GM21390 (cell line): ENCODE measurements around the gene ZFP91.

Experiments used
- ATAC-seq: cut with Tn5 transposase; IDR thresholded peaks from one replicate; pipeline ENCODE4 v1.9.1; 2021; ENCODE audit not compliant: unreplicated experiment

The ZFP91 gene

DNA sequence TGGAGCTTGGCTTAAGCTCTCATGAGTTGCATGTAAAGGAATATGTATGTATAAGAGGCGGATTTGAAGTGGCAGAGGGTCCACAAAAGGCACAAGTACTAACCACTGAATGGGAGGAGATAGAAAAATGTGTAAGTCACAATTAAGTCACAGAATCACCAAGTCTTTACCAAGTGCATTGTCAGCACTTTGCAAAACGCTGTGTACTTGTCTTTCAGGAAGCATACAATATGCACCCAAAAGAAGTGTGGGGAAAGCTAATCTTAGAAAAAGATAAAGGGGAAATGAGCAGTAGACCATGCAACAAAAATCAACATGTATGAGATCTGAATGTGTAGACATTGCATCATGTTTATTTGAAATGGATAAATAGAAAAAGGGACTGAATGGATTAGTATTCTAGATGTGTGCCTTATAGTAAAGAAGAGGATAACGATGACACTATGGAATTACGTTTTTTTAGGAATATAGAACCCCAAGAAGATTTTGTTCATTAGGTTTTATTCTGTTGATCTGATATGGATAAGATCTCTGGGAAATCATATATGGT, 48.1 kb downstream of the ZFP91 start:
- no peak for ATAC-seq

DNA sequence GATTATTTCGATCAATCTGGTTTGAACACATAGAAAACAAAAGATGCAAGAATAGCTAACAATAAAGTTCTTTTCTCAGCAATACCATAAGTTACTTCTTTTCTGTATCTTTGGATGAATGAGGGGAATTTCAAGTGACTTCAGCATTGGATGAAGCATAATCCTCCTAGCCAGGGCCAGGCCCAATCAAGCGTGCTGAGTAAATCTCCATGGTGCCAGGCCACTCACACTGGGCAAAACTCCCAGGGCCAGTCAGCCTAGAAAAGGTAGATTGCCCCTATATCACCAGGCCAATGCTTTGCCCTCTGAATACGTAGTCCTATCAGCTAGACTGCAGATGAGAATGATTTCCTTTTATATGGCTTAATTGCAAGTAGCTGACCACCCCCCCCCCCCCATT, 49.6 kb downstream of the ZFP91 start:
- no peak for ATAC-seq

DNA sequence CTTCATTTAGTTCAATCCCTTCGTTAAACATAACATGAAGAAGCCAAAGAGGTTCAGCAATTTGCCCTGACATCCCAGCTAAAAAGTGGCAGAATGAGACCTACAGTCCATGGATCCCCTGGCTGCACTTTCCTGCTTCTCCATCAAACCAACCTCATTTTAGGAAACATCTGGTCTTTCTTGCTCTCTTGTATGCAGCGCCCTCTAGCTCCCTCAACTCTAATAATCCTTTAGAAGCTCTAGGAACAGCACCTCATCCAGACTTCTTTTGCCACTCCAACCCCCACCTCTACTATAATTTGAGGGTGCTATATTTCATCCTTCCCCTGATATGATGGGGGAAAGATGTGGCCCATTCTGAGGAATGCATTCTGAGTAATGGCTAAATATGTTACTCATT, 51.0 kb downstream of the ZFP91 start:
- peak; percentile 43 for ATAC-seq

DNA sequence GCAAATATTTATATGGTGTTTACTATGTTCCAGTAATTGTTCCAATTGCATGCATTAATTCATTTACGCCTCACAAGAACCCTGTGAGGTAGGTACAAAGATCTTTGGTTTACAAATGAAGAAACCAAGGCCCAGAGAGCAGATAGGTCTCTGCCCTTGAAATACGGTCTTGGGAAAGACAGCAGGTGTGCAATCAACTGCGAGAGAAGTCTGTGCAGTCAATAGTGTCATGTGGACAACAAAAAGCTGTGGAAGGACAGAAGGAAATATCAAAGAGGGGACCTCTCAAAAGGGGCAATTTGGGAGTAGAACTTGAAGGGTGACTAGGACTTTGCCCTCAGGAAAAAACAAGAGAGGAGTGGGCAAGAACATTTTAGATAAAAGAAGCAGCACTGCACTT, 52.5 kb downstream of the ZFP91 start:
- no peak for ATAC-seq

DNA sequence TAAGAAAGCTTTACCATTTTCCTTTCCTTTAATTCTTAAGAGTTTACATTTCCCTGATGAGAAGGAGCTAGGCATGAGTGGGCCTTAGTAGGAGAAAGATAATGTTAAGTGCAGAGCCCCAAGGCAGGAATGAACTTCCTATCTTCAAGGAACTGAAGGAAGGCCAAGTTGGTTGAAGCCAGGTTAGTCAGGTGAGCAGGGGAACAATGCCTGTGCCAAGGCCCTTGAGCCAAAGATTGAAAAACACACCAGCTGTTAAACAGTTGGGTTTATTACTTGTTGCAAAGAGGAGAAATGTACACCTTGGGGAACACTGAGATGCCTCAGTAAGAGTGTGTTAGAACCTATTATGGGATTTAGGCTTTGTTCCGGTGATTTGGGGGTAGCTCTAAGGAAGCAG, 53.6 kb downstream of the ZFP91 start:
- no peak for ATAC-seq

DNA sequence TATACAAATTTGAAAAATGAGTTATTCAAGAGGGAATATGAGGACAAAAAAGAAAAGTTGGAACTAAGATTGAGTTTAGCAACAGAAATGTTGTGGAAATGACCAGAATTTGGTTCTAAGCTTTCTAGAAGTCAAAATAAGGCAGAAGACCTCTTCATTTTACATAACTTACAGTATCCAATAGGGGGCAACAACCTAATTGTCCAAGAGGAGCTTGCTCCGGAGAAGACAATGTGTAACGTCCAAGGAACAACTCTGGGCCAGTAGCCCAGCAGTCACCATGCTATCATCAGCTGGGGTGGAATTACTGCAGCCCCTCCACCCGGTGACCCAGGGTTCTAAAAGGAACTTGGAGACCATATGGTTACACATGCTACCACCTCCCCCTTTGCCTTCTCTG, 57.7 kb downstream of the ZFP91 start:
- no peak for ATAC-seq

DNA sequence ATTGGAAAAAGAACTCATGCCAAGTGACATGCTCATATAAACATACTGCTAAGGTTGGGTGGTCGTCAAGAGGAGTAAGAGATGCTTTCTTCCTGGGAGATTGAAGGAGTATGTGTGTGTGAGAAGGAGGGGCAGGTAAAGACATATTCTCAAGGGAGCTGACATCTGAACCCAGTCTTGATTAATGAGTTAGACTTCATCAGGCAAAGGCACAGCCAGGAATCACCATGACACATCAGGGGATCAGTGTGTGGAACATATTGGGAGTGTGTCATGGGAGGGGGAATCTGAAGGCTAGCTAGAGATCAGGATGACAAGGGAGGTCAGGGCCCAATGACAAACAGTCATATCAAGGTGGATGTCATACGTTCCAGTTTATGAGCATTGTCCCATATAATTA, 58.5 kb downstream of the ZFP91 start:
- ATAC-seq = no peak

DNA sequence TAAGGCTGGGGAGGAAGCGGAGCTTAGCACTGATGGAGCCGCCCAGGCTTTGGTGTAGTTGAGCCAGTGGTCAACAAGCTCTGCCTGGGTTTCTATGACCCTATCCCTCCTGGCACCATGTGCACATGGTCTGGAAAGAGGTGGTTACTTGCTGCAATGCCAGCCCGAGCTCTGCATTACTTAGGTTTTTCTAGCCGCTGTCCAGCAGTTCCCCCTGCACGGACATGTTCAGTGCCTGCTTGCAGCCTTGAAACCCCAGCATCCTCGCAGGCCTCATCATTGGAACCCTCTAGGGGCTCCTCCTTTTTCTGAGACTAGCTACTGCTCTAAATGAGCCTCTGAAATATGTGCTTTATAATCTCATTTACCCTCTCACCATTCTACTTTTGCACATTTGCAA, 60.2 kb downstream of the ZFP91 start:
- ATAC-seq = no peak

DNA sequence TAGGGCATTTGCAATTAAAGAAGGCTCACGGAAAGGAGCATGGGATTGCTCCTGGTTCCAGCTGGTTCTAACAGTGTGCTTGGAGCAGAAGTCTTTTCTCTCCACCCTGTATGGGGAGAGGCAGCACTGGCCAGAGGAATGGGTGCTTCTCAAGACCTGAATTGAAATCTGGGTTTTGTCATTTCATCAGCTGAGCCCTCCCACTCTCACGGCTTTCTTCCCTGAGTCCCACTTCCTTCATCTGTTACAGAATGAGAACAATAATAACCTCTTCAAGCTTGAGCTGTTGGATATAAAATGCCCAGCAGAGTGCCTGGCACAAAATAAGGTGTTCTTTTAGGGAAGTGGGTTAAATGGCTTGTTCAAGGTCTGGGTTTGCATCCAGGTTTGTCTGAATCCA, 60.8 kb downstream of the ZFP91 start:
- no peak for ATAC-seq

DNA sequence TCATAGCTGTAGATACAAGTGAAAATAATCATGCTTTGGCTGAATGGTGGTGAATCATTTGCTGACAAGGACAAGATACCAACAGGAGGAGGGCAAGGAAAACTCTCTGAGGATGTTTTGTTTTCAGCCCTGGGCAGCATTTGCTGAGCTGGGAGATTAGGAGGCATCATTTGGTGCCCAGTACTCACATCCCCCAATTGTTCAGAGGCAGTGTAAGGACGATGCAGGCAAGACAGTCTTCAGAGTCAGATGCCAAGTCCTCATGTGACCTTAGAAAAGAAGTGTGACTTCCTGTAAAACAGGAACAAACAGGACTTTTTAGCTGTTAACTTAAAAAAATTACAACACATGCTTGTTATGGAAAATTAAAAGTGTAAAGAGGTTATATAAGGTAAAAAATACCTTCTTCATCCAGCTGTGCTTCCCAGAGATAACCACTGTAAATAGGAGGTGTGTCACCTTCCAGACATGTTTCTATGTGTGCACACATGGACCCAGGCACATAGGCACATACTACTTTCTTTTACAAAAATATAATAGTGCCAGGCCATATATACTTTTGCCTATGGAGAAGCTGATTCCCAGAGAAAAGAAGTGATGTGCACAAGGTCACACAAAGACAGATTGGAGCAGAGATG, 61.6 kb downstream of the ZFP91 start:
- no peak for ATAC-seq

DNA sequence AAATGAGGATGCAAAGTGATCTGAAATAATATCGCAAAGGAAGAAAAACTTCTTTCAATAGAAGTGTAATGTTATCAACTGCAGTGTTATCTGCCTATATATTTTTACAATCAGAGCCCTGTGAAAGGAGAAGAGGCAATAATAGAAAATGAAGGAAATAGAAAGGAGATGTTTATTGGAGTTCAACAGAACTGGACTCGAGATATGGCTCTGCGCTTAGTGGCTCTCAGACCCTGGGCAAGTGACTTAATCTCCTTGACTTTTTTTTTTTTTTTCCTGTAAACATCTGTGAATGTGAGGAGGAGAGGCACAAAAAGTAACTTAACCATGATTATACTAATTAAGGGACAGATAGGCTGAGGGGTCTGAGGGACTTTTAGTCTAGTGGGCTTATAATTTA, 62.5 kb downstream of the ZFP91 start:
- ATAC-seq = no peak

DNA sequence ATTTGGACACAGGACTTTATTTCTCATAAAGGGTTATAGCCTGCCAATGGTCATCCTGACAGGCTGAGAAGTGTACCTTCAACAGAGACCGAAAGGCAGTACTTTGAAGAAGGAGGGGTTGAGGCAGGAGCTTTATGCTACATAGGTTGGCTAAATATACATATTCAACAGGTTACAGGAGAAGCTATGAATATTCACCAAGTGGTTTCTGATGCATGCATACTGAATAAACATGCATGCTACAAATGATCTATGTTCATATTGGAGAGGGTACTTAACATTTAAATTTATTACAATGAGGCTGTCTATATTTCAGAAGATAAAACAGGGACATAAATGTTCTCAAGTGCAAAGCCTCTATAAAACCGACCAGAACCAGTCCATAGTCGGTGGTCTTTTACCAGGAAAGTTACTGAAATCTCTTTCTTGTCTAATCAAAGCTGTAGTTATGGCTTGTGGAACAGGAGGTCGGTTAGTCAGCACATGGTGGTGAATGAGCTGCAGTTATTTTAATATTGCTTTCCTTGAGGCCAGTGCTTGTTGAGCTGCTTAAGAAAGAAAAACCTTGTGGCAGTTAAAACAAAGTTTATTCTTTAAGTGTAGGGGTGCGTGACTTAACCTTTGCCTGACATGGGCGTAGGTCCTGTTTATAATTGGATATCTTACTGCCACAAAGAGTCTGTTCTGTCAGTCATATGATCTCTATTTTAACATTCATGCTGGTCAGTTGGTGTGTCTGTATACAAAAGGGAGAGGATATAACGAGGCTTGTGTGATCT, 63.1 kb downstream of the ZFP91 start:
- ATAC-seq = no peak

DNA sequence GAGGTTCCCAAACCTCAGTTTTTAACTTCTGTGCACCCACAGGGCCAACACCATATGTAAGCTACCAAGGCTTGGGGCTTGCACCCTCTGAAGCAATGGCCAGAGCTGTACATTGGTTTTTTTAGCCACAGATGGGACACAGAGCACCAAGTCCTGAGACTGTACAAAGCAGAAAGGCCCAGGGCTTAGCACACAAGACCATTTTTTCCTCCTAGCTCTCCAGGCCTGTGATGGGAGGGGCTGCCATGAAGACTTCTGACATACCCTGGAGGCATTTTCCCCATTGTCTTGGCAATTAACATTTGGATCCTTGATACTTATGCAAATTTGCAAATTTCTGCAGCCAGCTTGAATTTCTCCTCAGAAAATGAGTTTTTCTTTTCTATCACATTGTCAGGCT, 67.0 kb downstream of the ZFP91 start:
- no peak for ATAC-seq

DNA sequence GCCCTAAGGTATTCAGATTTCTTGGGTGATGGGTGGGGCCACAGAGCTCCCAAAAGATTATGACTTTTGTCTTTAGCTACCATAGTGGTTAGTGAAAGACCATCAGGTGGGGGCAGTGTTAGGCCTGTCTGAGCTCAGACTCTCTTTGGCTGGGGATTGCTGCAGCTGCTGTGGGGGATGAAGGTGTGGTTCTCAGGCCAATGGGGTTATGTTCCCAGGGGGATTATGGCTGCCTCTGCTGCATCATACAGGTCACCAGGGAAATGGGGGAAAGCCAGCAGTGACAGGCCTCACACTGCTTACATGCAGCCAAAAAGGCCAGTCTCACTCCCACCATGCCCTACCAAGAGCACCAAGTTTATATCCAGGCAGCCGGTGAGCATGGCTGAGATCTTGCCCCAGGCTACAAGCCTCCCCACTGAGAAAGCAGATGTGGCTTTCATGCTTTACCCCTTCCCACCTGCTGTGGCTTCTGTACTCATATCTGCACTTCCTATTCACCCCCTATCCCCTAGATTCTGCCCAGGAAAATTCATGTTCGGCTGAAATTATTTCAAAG, 68.4 kb downstream of the ZFP91 start:
- ATAC-seq = peak; percentile 88

DNA sequence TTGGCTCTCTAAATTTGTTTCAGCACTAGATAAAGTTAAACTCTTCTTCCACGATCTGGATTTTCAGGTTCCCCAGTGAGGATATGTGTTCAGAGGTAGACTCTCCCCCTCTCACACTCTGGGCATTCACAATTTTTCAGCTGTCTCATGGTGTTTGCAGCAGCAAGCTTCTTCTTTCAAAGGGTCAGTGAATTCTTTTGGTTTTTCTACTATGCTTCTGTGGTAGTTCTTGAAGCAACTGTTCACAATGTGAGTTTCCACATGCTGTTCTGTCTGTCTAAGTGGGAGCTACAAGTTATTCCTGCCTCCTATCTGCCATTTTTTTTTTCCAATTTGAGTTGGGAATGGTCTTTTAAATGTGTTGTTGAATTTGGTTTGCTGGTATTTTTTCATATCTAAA, 69.0 kb downstream of the ZFP91 start:
- no peak for ATAC-seq

DNA sequence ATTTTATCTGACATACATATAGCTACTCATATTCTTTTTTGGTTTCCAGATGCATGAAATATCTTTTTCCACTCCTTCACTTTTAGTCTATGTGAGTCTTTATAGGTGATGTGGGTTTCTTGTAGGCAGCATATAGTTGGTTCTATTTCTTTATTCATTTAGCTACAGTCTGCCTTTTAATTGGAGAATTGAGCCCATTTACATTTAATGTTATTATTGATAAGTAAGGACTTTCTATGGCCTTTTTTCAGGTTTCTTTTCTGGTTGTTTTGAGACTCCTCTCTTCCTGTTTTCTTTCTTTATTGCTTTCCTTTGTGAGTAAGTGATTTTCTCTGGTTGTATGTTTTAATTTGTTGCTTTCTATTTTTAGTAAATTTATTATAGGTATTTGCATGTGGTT, 70.8 kb downstream of the ZFP91 start:
- no peak for ATAC-seq

DNA sequence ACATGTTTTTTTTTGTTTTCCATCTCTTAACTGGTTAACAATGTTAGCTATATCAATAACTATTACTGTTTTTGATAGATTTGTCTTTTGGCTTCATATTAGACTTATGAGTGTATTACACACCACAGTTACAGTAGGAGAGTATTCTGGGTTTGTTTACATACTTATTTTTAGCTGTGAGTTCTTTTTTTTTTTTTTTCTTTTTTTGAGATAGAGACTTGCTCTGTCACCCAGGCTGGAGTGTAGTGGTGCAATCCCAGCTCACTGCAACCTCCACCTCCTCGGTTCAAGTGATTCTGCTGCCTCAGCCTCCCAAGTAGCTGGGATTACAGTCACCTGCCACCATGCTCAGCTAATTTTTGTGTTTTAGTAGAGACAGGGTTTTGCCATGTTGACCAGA, 71.6 kb downstream of the ZFP91 start:
- ATAC-seq = no peak

DNA sequence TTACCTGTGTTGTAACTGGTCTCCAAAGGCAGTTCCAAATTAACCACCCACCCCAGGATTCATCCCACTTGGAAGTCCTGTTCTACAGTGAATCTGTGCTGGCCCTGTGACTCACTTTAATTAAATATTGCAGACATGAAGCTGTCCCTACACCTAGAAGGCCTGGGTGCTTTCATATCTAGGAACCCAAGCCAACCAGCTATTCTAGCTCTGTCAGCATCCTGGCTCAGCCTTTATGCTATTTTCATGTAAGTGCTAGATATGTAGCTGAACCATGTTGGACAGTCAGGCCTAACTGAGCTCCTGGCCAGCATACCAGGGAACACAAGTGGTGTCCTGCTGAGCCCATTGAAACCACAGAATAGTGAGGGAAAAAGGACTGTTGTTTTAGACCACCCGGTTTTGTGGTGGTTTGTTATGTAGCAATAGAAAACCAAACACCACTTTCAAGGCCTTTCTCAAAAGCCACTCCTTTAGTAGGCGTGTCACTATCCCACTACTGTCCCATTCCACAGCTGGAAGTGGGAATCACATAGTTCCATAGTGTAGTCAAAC, 73.9 kb downstream of the ZFP91 start:
- ATAC-seq = no peak

DNA sequence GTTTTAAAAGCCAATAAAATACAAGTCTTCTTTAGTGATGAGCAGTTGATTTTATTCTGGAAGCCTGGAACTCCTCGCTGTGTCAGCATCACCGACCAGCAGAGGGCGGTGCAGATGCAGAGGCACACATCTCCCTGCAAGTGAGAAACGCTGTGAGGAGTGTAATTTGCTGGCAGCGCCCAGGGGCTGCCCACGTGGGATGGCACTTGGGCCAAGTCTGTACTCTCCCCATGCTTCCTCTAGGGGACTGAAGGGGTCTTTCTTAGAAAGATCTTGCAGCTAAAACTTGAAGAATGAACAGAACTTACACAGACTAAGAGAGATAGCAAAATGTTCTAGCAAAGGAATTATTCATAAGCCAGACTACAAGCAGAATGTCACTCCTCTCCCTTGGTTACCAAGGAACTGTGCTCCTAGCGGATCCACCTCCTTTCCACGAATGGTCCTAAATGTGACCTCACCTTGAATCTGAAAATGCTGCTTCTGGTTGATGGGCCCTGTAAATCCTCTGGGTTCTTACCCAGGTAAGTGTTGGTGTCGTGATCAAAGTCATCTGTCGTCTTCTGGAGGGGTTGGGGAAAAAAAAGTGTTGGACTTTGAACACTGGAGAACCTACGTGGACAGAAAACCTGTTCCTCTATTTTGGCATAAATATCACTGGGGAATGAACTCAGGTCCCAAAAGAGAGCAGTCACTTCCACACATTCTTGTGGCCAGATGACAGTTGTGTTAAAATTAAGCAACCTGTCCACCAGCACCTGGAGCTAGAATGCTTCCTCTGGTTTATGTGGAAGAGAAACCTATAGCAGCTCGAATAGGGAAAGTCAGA, 75.4 kb downstream of the ZFP91 start:
- ATAC-seq = peak; percentile 87

DNA sequence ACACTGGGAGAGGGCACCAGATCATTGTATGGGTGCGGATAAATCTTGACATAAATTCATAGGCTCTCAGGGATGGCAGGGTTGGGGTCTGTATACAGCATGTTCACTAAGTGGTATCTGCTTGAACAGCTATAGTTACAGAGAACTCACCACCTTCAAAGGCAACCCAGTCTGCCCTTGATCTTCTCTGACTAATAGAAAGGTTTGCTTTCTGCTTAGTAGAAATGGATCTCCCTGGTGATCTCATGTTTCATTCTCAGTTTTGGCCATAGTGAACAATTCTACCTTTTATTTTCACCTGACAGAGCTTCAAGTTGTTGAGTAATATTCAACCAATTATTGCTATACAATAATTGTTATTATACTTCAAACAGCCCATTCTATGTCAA, 76.0 kb downstream of the ZFP91 start:
- ATAC-seq = no peak

DNA sequence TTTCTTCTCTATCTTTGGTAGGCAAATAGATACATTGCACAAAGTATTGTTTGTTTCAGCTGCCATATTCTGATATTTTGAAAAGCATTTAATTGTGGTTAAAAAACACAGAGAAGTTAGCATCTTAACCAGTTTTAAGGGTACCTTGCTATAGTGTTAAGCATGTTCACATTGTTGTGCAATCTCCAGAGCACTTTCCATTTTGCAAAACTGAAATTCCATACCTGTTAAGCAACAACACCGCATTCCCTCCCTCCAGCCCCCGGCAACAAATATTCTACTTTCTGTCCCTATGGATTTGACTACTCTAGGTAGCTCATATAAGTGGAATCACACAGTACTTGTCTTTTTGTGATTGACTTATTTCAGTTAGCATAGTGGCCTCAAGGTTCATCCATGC, 77.5 kb downstream of the ZFP91 start:
- no peak for ATAC-seq
